Naive thymus-derived CD8-positive, alpha-beta T cell (primary cell): ENCODE measurements around the gene OTUD1. TPM values are rescaled to one million over a fixed set of nuclear protein-coding genes. Genes with fewer than 3 reads are reported as not detected.
A peak's percentile ranks its signal among the peaks of the same experiment; 100 is the strongest.
"Not testable (repeated sequence)": the region's sequence is repeated elsewhere in the genome, so short reads cannot be mapped to it uniquely, and the experiment has no call there.

Source experiments
- ATAC-seq, 2 donors: fragments of 150-1000 bp; cut with Tn5 transposase in 1 of 2; sonication (Bioruptor Pico), chemical (Tn5 transposase) in 1 of 2; 1 replicate in 1 of 2; 2 replicates in 1 of 2; pipeline ENCODE4 v1.10.0; 2021; ENCODE audit warnings: mild to moderate bottlenecking in 2 of 2, moderate library complexity in 2 of 2
- POLR2A ChIA-PET: fragments of 350-600 bp; sonication (Branson Sonifier 250); formaldehyde crosslinking; loops from one replicate; lab custom pipeline; 2021; ENCODE audit warnings: antibody characterized with exemption; lab: Charles Lee
- DNase-seq, 10 donors: peaks; one replicate each; pipeline versions ENCODE4 v3.0.0 to v3.0.0-alpha.2; 2020 to 2022
- H3K27ac Mint-ChIP-seq, 10 donors: one replicate each; pipeline ENCODE4 v1.8.0; 2020 to 2022; ENCODE audit warnings: mild to moderate bottlenecking in 10 of 10, mixed read lengths in 10 of 10, moderate library complexity in 4 of 10, inconsistent platforms in 1 of 10
- H3K27me3 Mint-ChIP-seq, 5 donors: one replicate each; pipeline ENCODE4 v1.8.0; 2021 to 2022; ENCODE audit warnings: mixed read lengths in 5 of 5
- H3K36me3 Mint-ChIP-seq, 3 donors: one replicate each; pipeline ENCODE4 v1.8.0; 2020 to 2022; ENCODE audit warnings: mixed read lengths in 3 of 3, mild to moderate bottlenecking in 2 of 3, inconsistent platforms in 1 of 3
- H3K4me1 Mint-ChIP-seq, 4 donors: one replicate each; pipeline ENCODE4 v1.8.0; 2021 to 2022; ENCODE audit warnings: mixed read lengths in 4 of 4
- H3K4me3 Mint-ChIP-seq, 10 donors: one replicate each; pipeline ENCODE4 v1.8.0; 2020 to 2022; ENCODE audit warnings: mild to moderate bottlenecking in 10 of 10, mixed read lengths in 10 of 10, moderate library complexity in 6 of 10, inconsistent platforms in 1 of 10
- H3K9me3 Mint-ChIP-seq, 9 donors: one replicate each; pipeline ENCODE4 v1.8.0; 2020 to 2022; ENCODE audit warnings: mixed read lengths in 9 of 9, mild to moderate bottlenecking in 3 of 9, inconsistent platforms in 1 of 9, moderate library complexity in 1 of 9
- polyA plus RNA-seq, 3 donors: library from polyadenylated mRNA; unstranded; fragments of 300-500 nt; fragmentation: Illumina TruSeq; gene quantifications; one replicate each; pipeline ENCODE4 v1.2.3, GENCODE V29; 2021
- total RNA-seq, 8 experiments: library from RNA in 2 of 8; stranded (reverse) in 2 of 8; gene quantifications; one replicate each; pipeline ENCODE4 v1.2.3 and lab custom pipeline; 2021 to 2026

The OTUD1 gene
- total RNA-seq (10 to 100 TPM; 35.1 to 37.7 TPM), polyA plus RNA-seq (10 to 100 TPM in 2 of 3 donors, 1 to 10 TPM in 1; 6.1 to 17.5 (median 12.3) TPM), total RNA-seq (lab: John Stamatoyannopoulos, UW) (15.2 to 92.5 (median 40.9) reads per million in 6 experiments)

GRCh38 chr10:23438547-23439451 is at the start of gene OTUD1:
OTUD1 (plus strand) TSS chr10:23439075; CDS start chr10:23439458, 383 bp downstream.
- H3K36me3 Mint-ChIP-seq = peaks cover 0 to 11% (median 9%) of the 10 kb centered on the region in 3 donors
- no peaks in the 10 kb centered on the region for H3K27me3 Mint-ChIP-seq
- peaks cover 21 to 50% (median 39%) of the 10 kb centered on the region in 4 donors for H3K4me1 Mint-ChIP-seq
- ATAC-seq (peak; percentile 86 to 88), DNase-seq (peak; percentile 88 to 96 (median 94))
- peak within 1 kb of the TSS; percentile 79 to 89 (median 85) for H3K4me3 Mint-ChIP-seq
- POLR2A ChIA-PET = interaction anchor here (0.5 to 2.8 kb wide), 20 partner anchors 9 to 1577 kb away, joined by 3 to 24 read pairs (median 4); partner anchors contain the start of genes C10orf67, ENKUR and THNSL1
- H3K27ac Mint-ChIP-seq = peak within 1 kb of the TSS; percentile 86 to 99 (median 92)
- H3K9me3 Mint-ChIP-seq = no peaks in the 10 kb centered on the region

GRCh38 chr10:23390408-23390807 is 48.5 kb upstream of the OTUD1 start:
- POLR2A ChIA-PET, ATAC-seq, H3K27me3 Mint-ChIP-seq, DNase-seq, H3K4me3 Mint-ChIP-seq, H3K9me3 Mint-ChIP-seq, H3K4me1 Mint-ChIP-seq, H3K27ac Mint-ChIP-seq, H3K36me3 Mint-ChIP-seq: not testable (repeated sequence)

- H3K4me3 Mint-ChIP-seq = no peak overlapping the region
- H3K9me3 Mint-ChIP-seq = no peaks in the 10 kb centered on the region
- ATAC-seq (no peak), DNase-seq (no peak)
- H3K36me3 Mint-ChIP-seq = no peaks in the 10 kb centered on the region
- no peak overlapping the region for H3K27ac Mint-ChIP-seq
- POLR2A ChIA-PET = no interaction called here
- peaks cover 0 to 3% (median 0%) of the 10 kb centered on the region in 5 donors for H3K27me3 Mint-ChIP-seq
- peaks cover 0 to 2% (median 0%) of the 10 kb centered on the region in 4 donors for H3K4me1 Mint-ChIP-seq
Observed at GRCh38 chr10:23390809-23391208, 48.1 kb upstream of the OTUD1 start.

GRCh38 chr10:23391821-23392220 is 47.1 kb upstream of the OTUD1 start:
- ATAC-seq = no peak
- H3K36me3 Mint-ChIP-seq = no peaks in the 10 kb centered on the region
- POLR2A ChIA-PET = no interaction called here
- no peak for DNase-seq
- H3K4me1 Mint-ChIP-seq = peaks cover 0 to 2% (median 0%) of the 10 kb centered on the region in 4 donors
- peaks cover 0 to 3% (median 0%) of the 10 kb centered on the region in 5 donors for H3K27me3 Mint-ChIP-seq
- H3K4me3 Mint-ChIP-seq = no peak overlapping the region
- no peaks in the 10 kb centered on the region for H3K9me3 Mint-ChIP-seq
- H3K27ac Mint-ChIP-seq = no peak overlapping the region

- H3K4me3 Mint-ChIP-seq = no peak overlapping the region
- no peaks in the 10 kb centered on the region for H3K9me3 Mint-ChIP-seq
- H3K36me3 Mint-ChIP-seq = no peaks in the 10 kb centered on the region
- peak overlapping the region in 1 of 10 donors; percentile 34 for H3K27ac Mint-ChIP-seq
- H3K27me3 Mint-ChIP-seq = peaks cover 0 to 3% (median 0%) of the 10 kb centered on the region in 5 donors
- ATAC-seq = no peak
- no peak for DNase-seq
- POLR2A ChIA-PET = no interaction called here
- peaks cover 0 to 2% (median 0%) of the 10 kb centered on the region in 4 donors for H3K4me1 Mint-ChIP-seq
Observed at GRCh38 chr10:23395017-23395416, 43.9 kb upstream of the OTUD1 start.

GRCh38 chr10:23396695-23397094 is 42.2 kb upstream of the OTUD1 start:
- no peak overlapping the region for H3K27ac Mint-ChIP-seq
- peaks cover 0 to 2% (median 0%) of the 10 kb centered on the region in 4 donors for H3K4me1 Mint-ChIP-seq
- H3K4me3 Mint-ChIP-seq = no peak overlapping the region
- POLR2A ChIA-PET = interaction anchor here (0.6 kb wide), 1 partner anchor 24 kb away, joined by 3 read pairs; no protein-coding TSS in a partner anchor
- H3K9me3 Mint-ChIP-seq = no peaks in the 10 kb centered on the region
- H3K36me3 Mint-ChIP-seq = no peaks in the 10 kb centered on the region
- peaks cover 0 to 3% (median 0%) of the 10 kb centered on the region in 5 donors for H3K27me3 Mint-ChIP-seq
- DNase-seq = no peak
- no peak for ATAC-seq

GRCh38 chr10:23399701-23400144 is 39.2 kb upstream of the OTUD1 start:
- Mint-ChIP-seq H3K4me1 (no peaks in the 10 kb centered on the region), H3K36me3 (no peaks in the 10 kb centered on the region), H3K9me3 (no peaks in the 10 kb centered on the region), H3K27ac (no peak overlapping the region), H3K4me3 (no peak overlapping the region), H3K27me3 (peaks cover 0 to under 1% (median 0%) of the 10 kb centered on the region in 5 donors)
- no peak for ATAC-seq
- POLR2A ChIA-PET = no interaction called here
- DNase-seq = no peak

- Mint-ChIP-seq H3K4me1 (no peaks in the 10 kb centered on the region), H3K27ac (no peak overlapping the region), H3K27me3 (no peaks in the 10 kb centered on the region), H3K36me3 (no peaks in the 10 kb centered on the region), H3K9me3 (no peaks in the 10 kb centered on the region), H3K4me3 (no peak overlapping the region)
- POLR2A ChIA-PET = no interaction called here
- DNase-seq (no peak), ATAC-seq (no peak)
Observed at GRCh38 chr10:23402856-23403255, 36.0 kb upstream of the OTUD1 start.

GRCh38 chr10:23403278-23403677 is 35.6 kb upstream of the OTUD1 start:
- DNase-seq (no peak), ATAC-seq (no peak)
- Mint-ChIP-seq H3K36me3 (no peaks in the 10 kb centered on the region), H3K27ac (no peak overlapping the region), H3K9me3 (no peaks in the 10 kb centered on the region), H3K27me3 (no peaks in the 10 kb centered on the region), H3K4me3 (no peak overlapping the region), H3K4me1 (no peaks in the 10 kb centered on the region)
- POLR2A ChIA-PET = no interaction called here

- H3K27ac Mint-ChIP-seq = no peak overlapping the region
- H3K4me1 Mint-ChIP-seq = no peaks in the 10 kb centered on the region
- H3K4me3 Mint-ChIP-seq = no peak overlapping the region
- POLR2A ChIA-PET = no interaction called here
- H3K36me3 Mint-ChIP-seq = no peaks in the 10 kb centered on the region
- H3K27me3 Mint-ChIP-seq = no peaks in the 10 kb centered on the region
- DNase-seq (no peak), ATAC-seq (no peak)
- H3K9me3 Mint-ChIP-seq = no peaks in the 10 kb centered on the region
Observed at GRCh38 chr10:23403719-23404118, 35.2 kb upstream of the OTUD1 start.

- no peaks in the 10 kb centered on the region for H3K4me1 Mint-ChIP-seq
- no peaks in the 10 kb centered on the region for H3K36me3 Mint-ChIP-seq
- POLR2A ChIA-PET = no interaction called here
- no peak for DNase-seq
- no peak for ATAC-seq
- no peaks in the 10 kb centered on the region for H3K9me3 Mint-ChIP-seq
- H3K27ac Mint-ChIP-seq = peak overlapping the region in 1 of 10 donors; percentile 44
- no peak overlapping the region for H3K4me3 Mint-ChIP-seq
- H3K27me3 Mint-ChIP-seq = no peaks in the 10 kb centered on the region
Observed at GRCh38 chr10:23404461-23404980, 34.4 kb upstream of the OTUD1 start.

- ATAC-seq (no peak), DNase-seq (no peak)
- H3K4me1 Mint-ChIP-seq = no peaks in the 10 kb centered on the region
- H3K27me3 Mint-ChIP-seq = no peaks in the 10 kb centered on the region
- no peaks in the 10 kb centered on the region for H3K9me3 Mint-ChIP-seq
- POLR2A ChIA-PET = interaction anchor here (0.5 kb wide), 1 partner anchor 1711 kb away, joined by 3 read pairs; no protein-coding TSS in a partner anchor
- no peak overlapping the region for H3K4me3 Mint-ChIP-seq
- H3K27ac Mint-ChIP-seq = peak overlapping the region in 1 of 10 donors; percentile 57
- H3K36me3 Mint-ChIP-seq = no peaks in the 10 kb centered on the region
Observed at GRCh38 chr10:23405540-23405939, 33.3 kb upstream of the OTUD1 start.

- Mint-ChIP-seq H3K36me3 (no peaks in the 10 kb centered on the region), H3K9me3 (no peaks in the 10 kb centered on the region), H3K4me3 (no peak overlapping the region), H3K27me3 (no peaks in the 10 kb centered on the region), H3K27ac (no peak overlapping the region), H3K4me1 (no peaks in the 10 kb centered on the region)
- POLR2A ChIA-PET = no interaction called here
- ATAC-seq (no peak), DNase-seq (no peak)
Observed at GRCh38 chr10:23406409-23406808, 32.5 kb upstream of the OTUD1 start.
